HCT116 (cell line): ENCODE results near the gene CDYL2. TPM values are rescaled to one million over a fixed set of nuclear protein-coding genes. Genes with fewer than 3 reads are reported as not detected.

Source experiments
- ATAC-seq: fragments of 200-7000 bp; cut with Tn5 transposase; 2 replicates; pipeline ENCODE4 v1.9.1; 2020; ENCODE audit warnings: mild to moderate bottlenecking, moderate library complexity
- BruUV-seq: library from RNA; stranded (reverse); fragments of 400-500 nt; replicated peaks from 2 replicates; lab custom pipeline; 2021; lab: Mats Ljungman, UMichigan
- CTCF ChIA-PET: fragments of 300-600 bp; sonication (Branson Sonifier 250); formaldehyde crosslinking; loops from one replicate; lab custom pipeline; 2021; ENCODE audit warnings: antibody characterized with exemption; lab: Charles Lee
- POLR2A ChIA-PET: fragments of 300-600, 350-600 bp; sonication (Branson Sonifier 250); formaldehyde crosslinking; loops from one replicate; lab custom pipeline; 2021; ENCODE audit warnings: antibody characterized with exemption; lab: Charles Lee
- RAD21 ChIA-PET, 2 experiments: fragments of 300-600 bp; sonication (Branson Sonifier 250); formaldehyde crosslinking; loops; one replicate each; lab custom pipeline; 2023; ENCODE audit warnings: low total read pairs in 2 of 2; ENCODE audit not compliant: uncharacterized antibody in 2 of 2, unreplicated experiment in 2 of 2, low non-redundant PET in 1 of 2; lab: Charles Lee
- DNase-seq: peaks from one replicate; pipeline ENCODE4 v3.0.0-alpha.2; 2010; ENCODE audit warnings: low read depth, low spot score
- H2AFZ ChIP-seq: fragments of 200-600 bp; shearing (Covaris generic), sonication (generic); 2 replicates; pipeline ENCODE4 v1.6.1; 2017; ENCODE audit warnings: low read depth, mixed run types, mixed read lengths, antibody characterized with exemption, low read length; ENCODE audit not compliant: poor library complexity, severe bottlenecking
- H3K27ac ChIP-seq: 2 replicates; pipeline ENCODE4 v1.5.1; 2012; ENCODE audit warnings: low read depth, low read length
- H3K27me3 ChIP-seq: fragments of 200-600 bp; sonication (generic); 2 replicates; pipeline ENCODE4 v1.6.1; 2016; ENCODE audit warnings: mixed run types, low read length, mixed read lengths; ENCODE audit not compliant: insufficient read depth
- H3K36me3 ChIP-seq, 2 experiments: fragments of 200-500 bp in 1 of 2; fragments of 200-600 bp in 1 of 2; sonication (Bioruptor generic) in 1 of 2; sonication (generic) in 1 of 2; 2 replicates each; pipeline versions ENCODE4 v1.5.1 to v1.6.1; 2014 to 2016; ENCODE audit warnings: low read length in 2 of 2, inconsistent platforms in 1 of 2, mixed read lengths in 1 of 2, mixed run types in 1 of 2; ENCODE audit not compliant: insufficient read depth in 2 of 2, control insufficient read depth in 1 of 2
- H3K4me1 ChIP-seq, 2 experiments: fragments of 200-600 bp in 1 of 2; sonication (generic) in 1 of 2; 2 replicates each; pipeline versions ENCODE4 v1.5.1 to v1.6.1; 2012 to 2017; ENCODE audit warnings: low read length in 2 of 2, inconsistent platforms in 1 of 2, mild to moderate bottlenecking in 1 of 2, mixed read lengths in 1 of 2, mixed run types in 1 of 2, moderate library complexity in 1 of 2; ENCODE audit not compliant: insufficient read depth in 2 of 2, control insufficient read depth in 1 of 2
- H3K4me2 ChIP-seq: fragments of 200-600 bp; sonication (generic); 2 replicates; pipeline ENCODE4 v1.6.1; 2017; ENCODE audit warnings: mixed run types, low read length, mixed read lengths
- H3K4me3 ChIP-seq, 2 experiments: fragments of 200-600 bp in 1 of 2; sonication (generic) in 1 of 2; replicated peaks in 1 of 2; 2 replicates each; pipeline ENCODE4 v1.5.1; 2011 to 2016; ENCODE audit warnings: low read length in 2 of 2, control low read depth in 1 of 2, low read depth in 1 of 2, mild to moderate bottlenecking in 1 of 2, mixed read lengths in 1 of 2, mixed run types in 1 of 2
- H3K79me2 ChIP-seq: fragments of 200-600 bp; sonication (generic); 2 replicates; pipeline ENCODE4 v1.6.1; 2017; ENCODE audit warnings: mild to moderate bottlenecking, mixed run types, low read length, moderate library complexity, mixed read lengths; ENCODE audit not compliant: insufficient read depth
- H3K9ac ChIP-seq: fragments of 200-600 bp; sonication (generic); 2 replicates; pipeline ENCODE4 v1.6.1; 2016; ENCODE audit warnings: low read length, mixed read lengths
- H3K9me2 ChIP-seq: fragments of 200-600 bp; sonication (generic), shearing (Covaris generic); 2 replicates; pipeline ENCODE4 v1.6.1; 2017; ENCODE audit warnings: mixed run types, mild to moderate bottlenecking, moderate library complexity; ENCODE audit not compliant: insufficient read depth
- H3K9me3 ChIP-seq, 2 experiments: fragments of 200-500 bp in 1 of 2; fragments of 200-600 bp in 1 of 2; sonication (Bioruptor generic) in 1 of 2; sonication (generic) in 1 of 2; 2 replicates each; pipeline ENCODE4 v1.6.1; 2014 to 2017; ENCODE audit warnings: low read length in 2 of 2, mixed read lengths in 2 of 2, inconsistent platforms in 1 of 2, low read depth in 1 of 2, mild to moderate bottlenecking in 1 of 2, mixed run types in 1 of 2, moderate library complexity in 1 of 2; ENCODE audit not compliant: control insufficient read depth in 1 of 2, insufficient read depth in 1 of 2
- H4K20me1 ChIP-seq: fragments of 200-600 bp; sonication (generic), shearing (Covaris generic); 2 replicates; pipeline ENCODE4 v1.6.1; 2017; ENCODE audit warnings: mixed run types, mild to moderate bottlenecking, moderate library complexity; ENCODE audit not compliant: insufficient read depth
- CEBPB ChIP-seq: IDR thresholded peaks from 2 replicates; pipeline ENCODE4 v1.6.1; 2012; ENCODE audit warnings: low read depth
- EGR1 ChIP-seq: IDR thresholded peaks from 2 replicates; pipeline ENCODE4 v1.6.1; 2012; ENCODE audit warnings: low read depth
- FOSL1 ChIP-seq: IDR thresholded peaks from 2 replicates; pipeline ENCODE4 v1.6.1; 2012; ENCODE audit warnings: low read depth
- RAD21 ChIP-seq: IDR thresholded peaks from 2 replicates; pipeline ENCODE4 v1.6.1; 2012; ENCODE audit warnings: low read depth, mild to moderate bottlenecking
- SIN3A ChIP-seq: IDR thresholded peaks from 2 replicates; pipeline ENCODE4 v1.6.1; 2012; ENCODE audit warnings: low read depth
- intact Hi-C: fragments of 100-400 bp; cut with micrococcal nuclease; formaldehyde crosslinking; loops from 2 replicates; pipeline ENCODE4 v1.10.0; 2022
- total RNA-seq: library from RNA; stranded (reverse); gene quantifications from one replicate; pipeline ENCODE4 v1.2.1, GENCODE V29; 2021; ENCODE audit not compliant: unreplicated experiment
- TF ChIP-seq, protein P1 (sequence below): IDR thresholded peaks from 2 replicates; pipeline ENCODE4 v1.6.1; 2012
- TF ChIP-seq, protein P2 (sequence below): IDR thresholded peaks from 2 replicates; pipeline ENCODE4 v1.6.1; 2012; ENCODE audit warnings: low read depth

Gene CDYL2
- total RNA-seq, 1 experiment from 2014 or later: 0.10 TPM

DNA sequence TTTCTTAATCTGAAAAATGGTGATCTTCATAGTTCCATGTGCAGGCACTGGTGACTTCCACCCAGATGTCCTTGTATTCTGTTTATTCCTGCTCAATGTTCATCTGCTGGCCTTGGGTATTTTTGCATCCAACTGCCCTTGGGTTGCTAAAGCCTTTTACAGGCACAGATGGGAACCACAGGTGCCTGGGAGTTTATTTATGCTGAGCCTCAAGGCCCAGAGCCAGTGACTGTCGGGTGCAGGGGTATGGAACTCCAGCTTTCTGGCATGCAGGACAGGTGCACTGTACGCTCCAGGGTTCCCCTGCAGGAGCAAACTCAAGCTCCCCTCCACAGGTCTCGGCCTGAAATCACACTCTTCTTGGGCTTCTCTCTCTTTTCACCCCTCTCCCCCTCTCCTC is 241.3 kb downstream of the CDYL2 start (continued):
- no peak for TF ChIP-seq RAD21
- no peak for TF ChIP-seq EGR1
- no peak for TF ChIP-seq SIN3A
- no peak for TF ChIP-seq FOSL1
- TF ChIP-seq, protein P1, sequence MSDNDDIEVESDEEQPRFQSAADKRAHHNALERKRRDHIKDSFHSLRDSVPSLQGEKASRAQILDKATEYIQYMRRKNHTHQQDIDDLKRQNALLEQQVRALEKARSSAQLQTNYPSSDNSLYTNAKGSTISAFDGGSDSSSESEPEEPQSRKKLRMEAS: no peak

DNA sequence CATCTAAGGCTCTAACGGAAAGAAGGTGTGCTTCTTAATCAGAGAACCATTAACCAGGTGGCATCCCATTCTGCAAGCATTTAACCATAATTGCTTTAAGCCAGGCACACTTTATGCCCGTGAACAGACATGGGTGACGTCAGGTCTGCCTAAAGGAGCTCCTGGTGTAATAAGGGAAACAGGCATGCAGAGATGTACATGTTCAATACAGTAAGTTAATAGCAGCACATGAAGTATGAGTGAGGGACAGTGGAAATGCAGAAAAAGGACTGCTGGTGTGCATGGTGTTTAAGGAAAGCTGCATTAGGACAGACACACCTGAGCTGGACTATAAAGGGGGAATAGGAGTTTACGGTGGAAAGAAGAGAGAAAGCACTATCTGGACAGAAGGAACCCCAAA is 245.0 kb downstream of the CDYL2 start:
- no peaks in the 10 kb centered on the region for H3K79me2 ChIP-seq
- H3K9ac ChIP-seq: no peak overlapping the region
- no peak overlapping the region for H2AFZ ChIP-seq
- ATAC-seq (no peak), DNase-seq (no peak)
- TF ChIP-seq, protein P2, sequence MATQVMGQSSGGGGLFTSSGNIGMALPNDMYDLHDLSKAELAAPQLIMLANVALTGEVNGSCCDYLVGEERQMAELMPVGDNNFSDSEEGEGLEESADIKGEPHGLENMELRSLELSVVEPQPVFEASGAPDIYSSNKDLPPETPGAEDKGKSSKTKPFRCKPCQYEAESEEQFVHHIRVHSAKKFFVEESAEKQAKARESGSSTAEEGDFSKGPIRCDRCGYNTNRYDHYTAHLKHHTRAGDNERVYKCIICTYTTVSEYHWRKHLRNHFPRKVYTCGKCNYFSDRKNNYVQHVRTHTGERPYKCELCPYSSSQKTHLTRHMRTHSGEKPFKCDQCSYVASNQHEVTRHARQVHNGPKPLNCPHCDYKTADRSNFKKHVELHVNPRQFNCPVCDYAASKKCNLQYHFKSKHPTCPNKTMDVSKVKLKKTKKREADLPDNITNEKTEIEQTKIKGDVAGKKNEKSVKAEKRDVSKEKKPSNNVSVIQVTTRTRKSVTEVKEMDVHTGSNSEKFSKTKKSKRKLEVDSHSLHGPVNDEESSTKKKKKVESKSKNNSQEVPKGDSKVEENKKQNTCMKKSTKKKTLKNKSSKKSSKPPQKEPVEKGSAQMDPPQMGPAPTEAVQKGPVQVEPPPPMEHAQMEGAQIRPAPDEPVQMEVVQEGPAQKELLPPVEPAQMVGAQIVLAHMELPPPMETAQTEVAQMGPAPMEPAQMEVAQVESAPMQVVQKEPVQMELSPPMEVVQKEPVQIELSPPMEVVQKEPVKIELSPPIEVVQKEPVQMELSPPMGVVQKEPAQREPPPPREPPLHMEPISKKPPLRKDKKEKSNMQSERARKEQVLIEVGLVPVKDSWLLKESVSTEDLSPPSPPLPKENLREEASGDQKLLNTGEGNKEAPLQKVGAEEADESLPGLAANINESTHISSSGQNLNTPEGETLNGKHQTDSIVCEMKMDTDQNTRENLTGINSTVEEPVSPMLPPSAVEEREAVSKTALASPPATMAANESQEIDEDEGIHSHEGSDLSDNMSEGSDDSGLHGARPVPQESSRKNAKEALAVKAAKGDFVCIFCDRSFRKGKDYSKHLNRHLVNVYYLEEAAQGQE: no peak
- no peak for TF ChIP-seq CEBPB
- H3K27me3 ChIP-seq: peaks cover 7% of the 10 kb centered on the region; the same call in 1 of the 2 replicates
- H3K36me3 ChIP-seq: no peaks in the 10 kb centered on the region
- ChIA-PET POLR2A (no interaction called here), CTCF (no interaction called here), RAD21 (no interaction called here)
- no peaks in the 10 kb centered on the region for H3K9me2 ChIP-seq
- no peaks in the 10 kb centered on the region for H4K20me1 ChIP-seq
- H3K4me2 ChIP-seq: no peak overlapping the region
- H3K4me3 ChIP-seq: no peak overlapping the region
- no peak overlapping the region for H3K27ac ChIP-seq
- H3K9me3 ChIP-seq: no peaks in the 10 kb centered on the region; a peak in 1 of 4 replicates
- no peaks in the 10 kb centered on the region for H3K4me1 ChIP-seq
- intact Hi-C loops: no loop called here
- no TSS peak for BruUV-seq
